ENCODE results near the gene AP4M1.

The AP4M1 gene

DNA sequence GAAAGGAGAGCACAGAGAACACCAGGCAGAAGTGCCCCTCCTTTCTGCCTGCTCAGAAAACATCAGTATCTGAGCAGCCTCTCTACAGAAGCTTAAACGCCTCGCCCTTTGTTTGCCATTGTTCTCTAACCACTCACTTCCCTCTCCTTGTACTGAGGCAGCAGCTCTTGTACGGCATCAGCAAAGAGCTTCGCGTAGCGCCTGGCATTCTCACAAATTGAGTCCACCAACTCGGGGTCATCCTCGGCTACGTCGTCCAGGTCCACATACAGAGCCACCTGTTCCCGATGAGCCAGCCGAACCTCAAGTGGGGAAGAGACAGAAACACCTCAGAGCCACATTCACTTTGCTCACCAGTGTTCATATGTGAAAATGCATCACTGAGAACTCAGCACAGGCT lies 2.0 kb upstream of the AP4M1 start:
- peak overlapping the region; percentile 100 for H3K27ac ChIP-seq
- no peak for TF ChIP-seq ZFX (IDR thresholded peaks at IDR 0.05; ENCODE audit: borderline replicate concordance)
- TF ChIP-seq, protein P1, sequence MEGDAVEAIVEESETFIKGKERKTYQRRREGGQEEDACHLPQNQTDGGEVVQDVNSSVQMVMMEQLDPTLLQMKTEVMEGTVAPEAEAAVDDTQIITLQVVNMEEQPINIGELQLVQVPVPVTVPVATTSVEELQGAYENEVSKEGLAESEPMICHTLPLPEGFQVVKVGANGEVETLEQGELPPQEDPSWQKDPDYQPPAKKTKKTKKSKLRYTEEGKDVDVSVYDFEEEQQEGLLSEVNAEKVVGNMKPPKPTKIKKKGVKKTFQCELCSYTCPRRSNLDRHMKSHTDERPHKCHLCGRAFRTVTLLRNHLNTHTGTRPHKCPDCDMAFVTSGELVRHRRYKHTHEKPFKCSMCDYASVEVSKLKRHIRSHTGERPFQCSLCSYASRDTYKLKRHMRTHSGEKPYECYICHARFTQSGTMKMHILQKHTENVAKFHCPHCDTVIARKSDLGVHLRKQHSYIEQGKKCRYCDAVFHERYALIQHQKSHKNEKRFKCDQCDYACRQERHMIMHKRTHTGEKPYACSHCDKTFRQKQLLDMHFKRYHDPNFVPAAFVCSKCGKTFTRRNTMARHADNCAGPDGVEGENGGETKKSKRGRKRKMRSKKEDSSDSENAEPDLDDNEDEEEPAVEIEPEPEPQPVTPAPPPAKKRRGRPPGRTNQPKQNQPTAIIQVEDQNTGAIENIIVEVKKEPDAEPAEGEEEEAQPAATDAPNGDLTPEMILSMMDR (IDR thresholded peaks at IDR 0.05), result no peak

GRCh38 chr7:100100420-100101015 lies 925 bp upstream of the AP4M1 start:
- TF ChIP-seq, protein P1 (IDR thresholded peaks at IDR 0.05), result no peak
- no peak for TF ChIP-seq ZFX (IDR thresholded peaks at IDR 0.05; ENCODE audit: borderline replicate concordance)
- H3K27ac ChIP-seq, result peak overlapping the region; percentile 100

DNA sequence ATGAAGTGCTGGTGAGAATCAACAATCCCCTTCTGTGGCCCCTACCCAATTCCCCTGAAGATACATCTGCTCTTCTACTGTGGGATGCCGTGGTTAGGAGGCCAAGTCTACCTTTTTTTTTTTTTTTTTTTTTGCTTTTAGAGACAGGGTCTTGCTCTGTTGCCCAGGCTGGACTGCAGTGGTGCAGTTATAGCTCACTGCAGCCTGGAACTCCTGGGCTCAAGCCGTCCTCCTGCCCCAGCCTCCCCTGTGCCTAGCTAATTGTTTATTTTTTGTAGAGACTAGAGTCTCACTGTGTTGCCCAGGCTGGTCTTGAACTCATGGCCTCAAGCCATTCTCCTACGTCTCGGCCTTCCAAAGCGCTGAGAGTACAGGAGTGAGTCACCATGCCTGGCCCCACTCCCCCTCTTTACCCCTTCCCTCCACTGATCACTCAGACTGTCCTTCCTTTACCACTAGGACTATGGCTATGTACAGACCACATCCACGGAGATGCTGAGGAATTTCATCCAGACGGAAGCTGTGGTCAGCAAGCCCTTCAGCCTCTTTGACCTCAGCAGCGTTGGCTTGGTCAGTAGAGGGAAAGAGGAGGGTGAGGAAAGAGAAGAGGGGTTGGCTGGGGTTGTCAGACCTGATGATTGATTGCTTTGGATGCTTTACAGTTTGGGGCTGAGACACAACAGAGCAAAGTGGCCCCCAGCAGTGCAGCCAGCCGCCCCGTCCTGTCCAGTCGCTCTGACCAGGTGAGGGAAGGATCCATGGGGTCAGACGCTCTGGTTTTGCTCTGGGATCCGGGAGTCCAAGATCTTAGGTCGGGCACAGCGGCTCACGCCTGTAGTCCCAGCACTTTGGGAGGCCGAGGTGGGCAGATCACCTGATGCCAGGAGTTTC lies 1.8 kb downstream of the AP4M1 start:
- TF ChIP-seq, protein P1 (IDR thresholded peaks at IDR 0.05), result no peak
- no peak for TF ChIP-seq ZFX (IDR thresholded peaks at IDR 0.05; ENCODE audit: borderline replicate concordance)
- peak overlapping the region; percentile 100 for H3K27ac ChIP-seq

- TF ChIP-seq ZFX (IDR thresholded peaks at IDR 0.05; ENCODE audit: borderline replicate concordance), result no peak
- TF ChIP-seq, protein P1 (IDR thresholded peaks at IDR 0.05), result no peak
- no peak overlapping the region for H3K27ac ChIP-seq
These were observed 4.1 kb downstream of the AP4M1 start for GRCh38 chr7:100105534-100105933.

GRCh38 chr7:100106633-100107032 lies 5.2 kb downstream of the AP4M1 start:
- no peak for TF ChIP-seq ZFX (IDR thresholded peaks at IDR 0.05; ENCODE audit: borderline replicate concordance)
- TF ChIP-seq, protein P1 (IDR thresholded peaks at IDR 0.05), result no peak
- no peak overlapping the region for H3K27ac ChIP-seq

- TF ChIP-seq, protein P1 (IDR thresholded peaks at IDR 0.05), result no peak
- no peak for TF ChIP-seq ZFX (IDR thresholded peaks at IDR 0.05; ENCODE audit: borderline replicate concordance)
- no peak overlapping the region; the same call in 1 of the 2 replicates for H3K27ac ChIP-seq
These were observed 5.8 kb downstream of the AP4M1 start for GRCh38 chr7:100107125-100107737.
